Coronary artery (tissue), 2 donors: ENCODE results near the gene SLC38A8.

Experiments used
- DNase-seq: peaks from one replicate; pipeline ENCODE4 v3.0.0-alpha.2; 2017; ENCODE audit warnings: low spot score
- H3K27ac ChIP-seq, 2 donors: fragments of 200-600 bp; sonication (generic); one replicate each; pipeline ENCODE4 v1.5.1; 2016 to 2019
- H3K4me3 ChIP-seq: fragments of 200-600 bp; sonication (generic); 2 replicates; pipeline ENCODE4 v1.5.1; 2016; ENCODE audit warnings: mild to moderate bottlenecking, moderate library complexity
- CTCF ChIP-seq: fragments of 200-600 bp; sonication (generic); IDR thresholded peaks from one replicate; pipeline ENCODE4 v1.5.1; 2019; ENCODE audit warnings: antibody characterized with exemption

Gene SLC38A8

GRCh38 chr16:84086341-84086740 is 43.7 kb upstream of the SLC38A8 start:
- TF ChIP-seq CTCF, result no peak
- no peak for DNase-seq
- Histone ChIP-seq H3K4me3 (no peak overlapping the region), H3K27ac (no peak overlapping the region)

- H3K4me3 ChIP-seq, result no peak overlapping the region
- no peak for TF ChIP-seq CTCF
- no peak overlapping the region for H3K27ac ChIP-seq
- DNase-seq, result no peak
Observed at GRCh38 chr16:84085773-84086172, 43.2 kb upstream of the SLC38A8 start.

GRCh38 chr16:84085271-84085667 is 42.7 kb upstream of the SLC38A8 start:
- no peak for TF ChIP-seq CTCF
- DNase-seq, result no peak
- Histone ChIP-seq H3K4me3 (no peak overlapping the region), H3K27ac (no peak overlapping the region)

- DNase-seq, result no peak
- TF ChIP-seq CTCF, result no peak
- Histone ChIP-seq H3K27ac (no peak overlapping the region), H3K4me3 (no peak overlapping the region)
Observed at GRCh38 chr16:84084570-84085270, 42.1 kb upstream of the SLC38A8 start.

GRCh38 chr16:84082835-84083569 is 40.4 kb upstream of the SLC38A8 start:
- peak overlapping the region in 1 of 2 donors; percentile 35 for H3K27ac ChIP-seq
- no peak overlapping the region for H3K4me3 ChIP-seq
- TF ChIP-seq CTCF, result no peak
- DNase-seq, result no peak

GRCh38 chr16:84082110-84082509 is 39.5 kb upstream of the SLC38A8 start:
- Histone ChIP-seq H3K4me3 (no peak overlapping the region), H3K27ac (no peak overlapping the region)
- TF ChIP-seq CTCF, result no peak
- DNase-seq, result no peak
